KMS-11 (cell line): ENCODE measurements around the gene MTRR.

Experiments used
- H2AFZ ChIP-seq: fragments of 200-600 bp; sonication (generic); 2 replicates; pipeline ENCODE4 v1.6.1; 2016; ENCODE audit warnings: antibody characterized with exemption, mixed run types, low read depth
- H3K27ac ChIP-seq: fragments of 200-600 bp; sonication (generic); 2 replicates; pipeline ENCODE4 v1.6.1; 2016; ENCODE audit warnings: mild to moderate bottlenecking, mixed run types
- H3K27me3 ChIP-seq: fragments of 200-600 bp; sonication (generic); 2 replicates; pipeline ENCODE4 v1.6.1; 2017; ENCODE audit warnings: mild to moderate bottlenecking, low read depth, mixed run types, moderate library complexity; ENCODE audit not compliant: insufficient read depth
- H3K36me3 ChIP-seq: fragments of 200-600 bp; sonication (generic); 2 replicates; pipeline ENCODE4 v1.6.1; 2017; ENCODE audit warnings: mild to moderate bottlenecking, mixed run types; ENCODE audit not compliant: insufficient read depth
- H3K4me1 ChIP-seq: fragments of 200-600 bp; sonication (generic); 2 replicates; pipeline ENCODE4 v1.6.1; 2016; ENCODE audit warnings: mild to moderate bottlenecking, low read depth, mixed run types; ENCODE audit not compliant: poor library complexity, severe bottlenecking
- H3K4me2 ChIP-seq: fragments of 200-600 bp; sonication (generic); 2 replicates; pipeline ENCODE4 v1.7.0; 2016; ENCODE audit warnings: mild to moderate bottlenecking, mixed run types
- H3K4me3 ChIP-seq: fragments of 200-600 bp; sonication (generic); IDR thresholded peaks from 2 replicates; pipeline ENCODE4 v1.6.1; 2017; ENCODE audit warnings: low read depth, low read length, mixed read lengths; ENCODE audit not compliant: insufficient read depth
- H3K79me2 ChIP-seq: fragments of 200-600 bp; sonication (generic); 2 replicates; pipeline ENCODE4 v1.6.1; 2016; ENCODE audit warnings: low read depth, mixed run types; ENCODE audit not compliant: insufficient read depth
- H3K9ac ChIP-seq: fragments of 200-600 bp; sonication (generic); 2 replicates; pipeline ENCODE4 v1.6.1; 2016; ENCODE audit warnings: mild to moderate bottlenecking, mixed run types
- H4K20me1 ChIP-seq: fragments of 200-600 bp; sonication (generic); 2 replicates; pipeline ENCODE4 v1.6.1; 2016; ENCODE audit warnings: mild to moderate bottlenecking, mixed run types; ENCODE audit not compliant: insufficient read depth
- CTCF ChIP-seq: fragments of 200-600 bp; sonication (generic); conservative IDR thresholded peaks from 2 replicates; pipeline ENCODE4 v1.6.1; 2017; ENCODE audit warnings: low read depth, mild to moderate bottlenecking, antibody characterized with exemption, low read length, moderate library complexity, mixed read lengths

The MTRR gene

DNA sequence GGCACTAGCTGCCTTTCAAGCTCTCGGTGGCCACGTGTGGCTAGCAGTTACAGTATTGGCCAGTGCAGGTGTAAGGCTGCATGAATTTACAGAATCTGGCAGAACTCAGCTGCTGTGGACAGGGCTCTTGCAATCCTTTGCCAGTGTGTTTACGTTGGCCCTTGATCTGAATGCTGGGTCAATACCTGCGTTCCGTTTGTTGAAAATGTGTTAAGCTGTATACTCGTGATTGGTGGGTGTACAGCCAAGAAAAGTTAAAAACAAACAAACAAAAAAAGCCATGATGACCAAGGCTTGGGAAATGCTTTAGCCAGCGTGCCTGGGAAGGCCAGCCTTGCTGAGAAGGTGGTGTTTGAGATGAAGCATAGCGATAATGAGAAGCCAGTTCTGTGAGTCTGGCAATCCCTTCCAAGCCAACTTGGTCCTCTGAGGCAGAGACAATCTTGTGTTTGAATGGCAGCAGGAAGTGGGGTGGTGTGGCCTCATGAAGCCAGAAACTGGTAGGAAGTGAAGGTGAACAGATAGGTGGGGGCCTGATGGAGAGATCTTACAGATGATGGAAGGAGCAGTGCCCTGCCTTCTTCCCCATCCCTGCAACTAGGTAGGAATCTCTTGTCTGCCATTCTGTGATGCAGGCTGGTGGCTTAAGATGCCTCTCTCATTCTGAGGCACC lies 17.2 kb upstream of the MTRR start:
- no peak overlapping the region for H3K4me3 ChIP-seq
- no peak overlapping the region for H3K4me2 ChIP-seq
- H3K9ac ChIP-seq = no peak overlapping the region

GRCh38 chr5:7852542-7852941 lies 16.4 kb upstream of the MTRR start:
- H3K4me2 ChIP-seq = no peak overlapping the region

More for the DNA sequence above, 17.2 kb upstream of the MTRR start:
- H3K36me3 ChIP-seq = no peaks in the 10 kb centered on the region
- no peaks in the 10 kb centered on the region for H3K79me2 ChIP-seq
- no peaks in the 10 kb centered on the region for H3K27me3 ChIP-seq
- peaks cover 8% of the 10 kb centered on the region for H3K4me1 ChIP-seq
- no peaks in the 10 kb centered on the region for H4K20me1 ChIP-seq
- no peak overlapping the region for H3K27ac ChIP-seq
- no peak overlapping the region; the same call in 1 of the 2 replicates for H2AFZ ChIP-seq
- TF ChIP-seq CTCF = no peak

DNA sequence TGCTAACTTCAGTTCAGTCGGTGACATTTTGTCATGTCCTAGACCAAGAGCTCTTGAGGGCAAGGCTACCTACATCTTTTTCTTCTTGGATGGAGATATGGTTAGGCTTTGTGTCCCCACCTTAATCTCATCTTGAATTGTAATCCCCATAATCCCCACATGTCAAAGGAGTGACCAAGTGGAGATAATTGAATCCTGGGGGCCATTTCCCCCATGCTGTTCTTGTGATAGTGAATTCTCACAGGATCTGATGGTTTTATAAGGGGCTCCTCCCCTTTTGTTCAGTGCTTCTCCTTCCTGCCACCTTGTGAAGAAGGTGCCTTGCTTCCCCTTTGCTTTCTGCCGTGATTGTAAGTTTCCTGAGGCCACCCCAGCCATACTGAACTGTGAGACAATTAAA lies 16.0 kb upstream of the MTRR start:
- Histone ChIP-seq H3K27me3 (no peaks in the 10 kb centered on the region), H3K4me2 (no peak overlapping the region), H3K36me3 (no peaks in the 10 kb centered on the region), H4K20me1 (no peaks in the 10 kb centered on the region), H2AFZ (no peak overlapping the region), H3K4me1 (peaks cover 21% of the 10 kb centered on the region), H3K4me3 (no peak overlapping the region), H3K9ac (no peak overlapping the region), H3K27ac (no peak overlapping the region), H3K79me2 (no peaks in the 10 kb centered on the region)
- TF ChIP-seq CTCF = no peak

More at GRCh38 chr5:7852542-7852941, 16.4 kb upstream of the MTRR start:
- no peak overlapping the region for H3K4me3 ChIP-seq
- H3K4me1 ChIP-seq = peaks cover 16% of the 10 kb centered on the region
- H4K20me1 ChIP-seq = no peaks in the 10 kb centered on the region
- H3K79me2 ChIP-seq = no peaks in the 10 kb centered on the region
- H3K36me3 ChIP-seq = no peaks in the 10 kb centered on the region
- H3K27ac ChIP-seq = no peak overlapping the region
- H3K9ac ChIP-seq = no peak overlapping the region
- no peaks in the 10 kb centered on the region for H3K27me3 ChIP-seq
- TF ChIP-seq CTCF = no peak
- H2AFZ ChIP-seq = no peak overlapping the region

DNA sequence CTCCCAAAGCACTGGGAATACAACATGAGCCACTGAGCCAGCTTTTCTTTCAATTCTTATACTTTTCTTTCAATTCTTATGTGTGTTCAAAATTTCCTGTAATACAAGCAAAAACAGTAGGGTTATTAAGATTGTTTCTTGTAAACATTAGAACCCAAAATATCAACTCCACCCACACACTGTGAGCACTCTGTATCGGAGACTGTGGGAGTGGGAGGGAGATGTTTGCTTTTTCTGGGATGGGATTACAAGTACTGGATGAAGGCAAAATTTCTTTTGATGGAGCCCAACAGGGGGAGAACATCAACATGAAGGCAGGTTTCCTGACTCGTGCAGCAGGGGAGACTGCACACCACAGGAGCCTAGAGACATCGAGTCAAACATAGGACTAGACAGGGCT lies 13.3 kb upstream of the MTRR start:
- no peaks in the 10 kb centered on the region for H3K79me2 ChIP-seq
- H3K27me3 ChIP-seq = no peaks in the 10 kb centered on the region
- H3K36me3 ChIP-seq = no peaks in the 10 kb centered on the region
- H3K4me2 ChIP-seq = no peak overlapping the region
- no peak overlapping the region for H3K4me3 ChIP-seq
- H4K20me1 ChIP-seq = no peaks in the 10 kb centered on the region
- no peak for TF ChIP-seq CTCF
- H3K4me1 ChIP-seq = peaks cover 47% of the 10 kb centered on the region
- H3K9ac ChIP-seq = no peak overlapping the region
- no peak overlapping the region for H3K27ac ChIP-seq
- no peak overlapping the region for H2AFZ ChIP-seq
